Motor neuron (in vitro differentiated cells): ENCODE measurements around the gene KDM2A. TPM values are rescaled to one million over a fixed set of nuclear protein-coding genes. Genes with fewer than 3 reads are reported as not detected.

ENCODE experiments used
- ATAC-seq, 8 experiments: fragments of 200-7000 bp; cut with Tn5 transposase; replicated peaks in 6 of 8; 2 replicates each; pipeline ENCODE4 v1.8.0; 2021; ENCODE audit warnings: mild to moderate bottlenecking in 8 of 8, moderate library complexity in 8 of 8
- H3K27ac ChIP-seq, 2 donors: fragments of 250-450 bp; sonication (Bioruptor Pico); 2 replicates each; pipeline ENCODE4 v1.9.0; 2021; ENCODE audit warnings: antibody characterized with exemption in 2 of 2, mild to moderate bottlenecking in 2 of 2, moderate library complexity in 1 of 2
- H3K4me1 ChIP-seq, 2 donors: fragments of 250-450 bp; sonication (Bioruptor Pico); replicated peaks in 1 of 2; 2 replicates each; pipeline ENCODE4 v1.6.1; 2021; ENCODE audit warnings: antibody characterized with exemption in 2 of 2, mild to moderate bottlenecking in 2 of 2, moderate library complexity in 1 of 2
- H3K4me3 ChIP-seq, 5 donors: fragments of 250-450 bp; sonication (Bioruptor Pico); 2 replicates each; pipeline ENCODE4 v1.9.0; 2021; ENCODE audit warnings: antibody characterized with exemption in 5 of 5, mild to moderate bottlenecking in 5 of 5, moderate library complexity in 4 of 5
- WGBS, 10 experiments: fragments of 450-650 bp; shearing (Covaris generic); methylation state at CpG; one replicate each; pipeline ENCODE4 v1.0.0; 2022; 5-methylcytosine and 5-hydroxymethylcytosine counted together
- in situ Hi-C, 9 experiments: fragments of 400-800 bp; cut with MboI; loops; one replicate each; pipeline ENCODE4 v1.15.0; 2021; ENCODE audit warnings: low sequenced_read_pairs in 9 of 9, low pct_unique_long_range_greater_than_20kb in 2 of 9; ENCODE audit not compliant: unreplicated experiment in 9 of 9
- total RNA-seq, 8 experiments: library from RNA; unstranded; fragments of 300-600 nt; gene quantifications; 2 replicates each; pipeline versions ENCODE4 v1.2.3 to v1.2.4, GENCODE V29; 2022

KDM2A gene
- total RNA-seq, 8 experiments from 2014 or later, result 20.5 to 83.0 (median 33.9) TPM

- H3K27ac ChIP-seq, result no peak overlapping the region
- H3K4me3 ChIP-seq, result no peak overlapping the region
- no peak for ATAC-seq
- H3K4me1 ChIP-seq, result peaks cover 26 to 28% of the 10 kb centered on the region in 2 donors
- in situ Hi-C loops, result no loop called here
- WGBS, 10 experiments, result 54 to 92% (median 76%) methylated on average over 2 to 9 of the region's 14 CpGs; no CpG with 5 or more reads in 4 of the 10 experiments
These were observed 185.5 kb downstream of the KDM2A start for GRCh38 chr11:67304511-67305113.

GRCh38 chr11:67306769-67307544, 187.9 kb downstream of the KDM2A start:
- in situ Hi-C loops, result no loop called here
- Histone ChIP-seq H3K4me1 (peaks cover 22% of the 10 kb centered on the region in 2 donors), H3K27ac (no peak overlapping the region), H3K4me3 (no peak overlapping the region)
- no peak for ATAC-seq
- WGBS, 10 experiments, result 40 to 90% (median 89%) methylated on average over 1 to 3 of the region's 19 CpGs; no CpG with 5 or more reads in 7 of the 10 experiments

GRCh38 chr11:67307545-67308001, 188.5 kb downstream of the KDM2A start:
- ATAC-seq, result no peak
- H3K27ac ChIP-seq, result no peak overlapping the region
- peaks cover 16 to 18% of the 10 kb centered on the region in 2 donors for H3K4me1 ChIP-seq
- WGBS, 10 experiments, result no CpG with 5 or more reads among the region's 12 CpGs
- in situ Hi-C loops, result no loop called here
- no peak overlapping the region for H3K4me3 ChIP-seq

Other genes starting within 250 kb of the KDM2A start
- 10 to 100 TPM in 7 of 8 experiments, 1 to 10 TPM in 1; 8.7 to 31.9 (median 20.0) TPM for gene PC, start 160.9 kb upstream of the KDM2A start, total RNA-seq
- gene C11orf86, start 144.0 kb upstream of the KDM2A start, total RNA-seq, result not detected
- gene SYT12, start 96.1 kb upstream of the KDM2A start, total RNA-seq, result 1 to 10 TPM in 5 of 8 experiments, under 1 TPM in 3; 0.40 to 4.8 (median 2.0) TPM
- gene RHOD, start 62.4 kb upstream of the KDM2A start, total RNA-seq, result 10 to 100 TPM in 1 of 8 experiments, 1 to 10 TPM in 1, under 1 TPM in 2, not detected in 4; 0.24 to 10.1 (median 1.2) TPM
- gene GRK2, start 147.2 kb downstream of the KDM2A start, total RNA-seq, result 10 to 100 TPM; 13.8 to 40.5 (median 32.6) TPM
- 10 to 100 TPM; 14.5 to 43.1 (median 32.9) TPM for gene ANKRD13D, start 170.0 kb downstream of the KDM2A start, total RNA-seq
- 10 to 100 TPM in 2 of 8 experiments, 1 to 10 TPM in 3, under 1 TPM in 3; 0.54 to 26.8 (median 1.5) TPM for gene SSH3, start 184.3 kb downstream of the KDM2A start, total RNA-seq
- gene POLD4, start 234.3 kb downstream of the KDM2A start, total RNA-seq, result 100 to 1,000 TPM in 1 of 8 experiments, 10 to 100 TPM in 5, 1 to 10 TPM in 2; 5.6 to 167 (median 24.4) TPM